GM13977 (cell line): ENCODE results near the gene PRM3.

Experiments used
- DNase-seq: peaks from one replicate; pipeline ENCODE4 v3.0.0; 2012; ENCODE audit warnings: low spot score
- in situ Hi-C: fragments of 300-500 bp; cut with MboI; formaldehyde crosslinking; loops from one replicate; pipeline ENCODE4 v1.12.0; 2022; ENCODE audit warnings: low sequenced_read_pairs, low pct_unique_long_range_greater_than_20kb, mixed read lengths, inconsistent platforms; ENCODE audit not compliant: unreplicated experiment
- TF ChIP-seq, protein P1 (sequence below): IDR thresholded peaks from 2 replicates; pipeline ENCODE4 v1.5.1; 2012; ENCODE audit warnings: mild to moderate bottlenecking, control low read depth; ENCODE audit not compliant: insufficient read depth; ENCODE audit errors: extremely low read depth, missing control alignments

Gene PRM3

DNA sequence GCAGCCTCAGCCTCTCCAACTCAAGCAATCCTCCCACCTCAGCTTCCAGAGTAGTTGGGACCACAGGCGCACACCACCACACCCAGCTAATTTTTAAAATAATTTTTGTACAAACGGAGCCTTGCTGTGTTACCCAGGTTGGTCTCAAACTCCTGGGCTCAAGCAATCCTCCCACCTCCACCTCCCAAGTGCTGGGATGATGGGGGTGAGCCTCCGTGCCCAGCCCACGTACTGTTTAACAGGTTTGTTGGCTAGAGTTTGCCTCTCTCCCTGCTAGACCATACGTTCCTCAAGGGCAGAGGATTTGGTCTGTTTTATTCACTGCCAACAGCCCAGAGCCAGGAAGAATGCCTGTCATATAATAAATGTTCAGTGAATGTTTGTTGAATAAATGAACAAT is 44.0 kb downstream of the PRM3 start:
- DNase-seq: no peak
- TF ChIP-seq, protein P1, sequence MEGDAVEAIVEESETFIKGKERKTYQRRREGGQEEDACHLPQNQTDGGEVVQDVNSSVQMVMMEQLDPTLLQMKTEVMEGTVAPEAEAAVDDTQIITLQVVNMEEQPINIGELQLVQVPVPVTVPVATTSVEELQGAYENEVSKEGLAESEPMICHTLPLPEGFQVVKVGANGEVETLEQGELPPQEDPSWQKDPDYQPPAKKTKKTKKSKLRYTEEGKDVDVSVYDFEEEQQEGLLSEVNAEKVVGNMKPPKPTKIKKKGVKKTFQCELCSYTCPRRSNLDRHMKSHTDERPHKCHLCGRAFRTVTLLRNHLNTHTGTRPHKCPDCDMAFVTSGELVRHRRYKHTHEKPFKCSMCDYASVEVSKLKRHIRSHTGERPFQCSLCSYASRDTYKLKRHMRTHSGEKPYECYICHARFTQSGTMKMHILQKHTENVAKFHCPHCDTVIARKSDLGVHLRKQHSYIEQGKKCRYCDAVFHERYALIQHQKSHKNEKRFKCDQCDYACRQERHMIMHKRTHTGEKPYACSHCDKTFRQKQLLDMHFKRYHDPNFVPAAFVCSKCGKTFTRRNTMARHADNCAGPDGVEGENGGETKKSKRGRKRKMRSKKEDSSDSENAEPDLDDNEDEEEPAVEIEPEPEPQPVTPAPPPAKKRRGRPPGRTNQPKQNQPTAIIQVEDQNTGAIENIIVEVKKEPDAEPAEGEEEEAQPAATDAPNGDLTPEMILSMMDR: no peak
- in situ Hi-C loops: no loop called here

DNA sequence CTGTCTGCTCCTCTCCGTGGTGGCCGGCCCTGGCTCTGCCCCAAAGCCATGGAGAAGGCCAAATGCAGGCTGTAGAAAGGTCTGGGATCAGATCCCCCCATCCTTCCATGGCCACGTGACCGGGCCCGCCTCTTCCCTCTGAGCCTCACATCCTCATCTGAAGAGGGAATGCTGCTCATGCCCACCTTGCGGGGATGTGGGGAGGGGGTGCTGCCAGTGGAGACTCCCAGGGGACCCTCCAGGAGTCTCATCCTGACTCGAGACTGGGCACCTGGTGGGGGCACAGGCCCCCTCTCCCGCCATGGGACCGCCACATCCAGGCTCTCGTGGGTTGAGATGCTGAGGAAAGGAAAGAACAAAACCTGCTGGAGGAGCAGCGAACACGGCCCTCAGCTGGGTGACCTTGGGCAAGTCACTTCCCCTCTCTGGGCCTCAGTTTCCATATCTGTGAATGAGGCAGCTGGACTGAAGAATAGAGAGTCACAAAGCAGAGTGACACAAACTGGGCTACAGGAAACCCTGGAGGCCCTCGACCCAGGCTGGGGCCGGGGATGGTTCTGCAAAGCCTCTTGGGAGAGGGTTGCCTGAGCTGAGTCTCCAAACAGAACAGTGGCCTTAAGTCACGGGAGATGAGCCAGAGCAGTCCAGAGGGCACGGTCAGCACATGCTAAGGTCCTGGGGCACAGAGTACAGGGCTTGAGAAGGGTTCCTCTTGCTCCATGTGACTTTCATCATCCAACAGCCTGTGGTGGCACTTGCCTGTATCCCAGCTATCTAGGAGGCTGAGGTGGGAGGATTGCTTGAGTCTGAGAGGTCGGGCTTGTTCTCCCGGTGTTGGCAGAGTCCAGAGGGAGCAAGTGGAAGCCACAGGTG is 47.5 kb downstream of the PRM3 start:
- TF ChIP-seq, protein P1: no peak
- no peak for DNase-seq
- in situ Hi-C loops: no loop called here

DNA sequence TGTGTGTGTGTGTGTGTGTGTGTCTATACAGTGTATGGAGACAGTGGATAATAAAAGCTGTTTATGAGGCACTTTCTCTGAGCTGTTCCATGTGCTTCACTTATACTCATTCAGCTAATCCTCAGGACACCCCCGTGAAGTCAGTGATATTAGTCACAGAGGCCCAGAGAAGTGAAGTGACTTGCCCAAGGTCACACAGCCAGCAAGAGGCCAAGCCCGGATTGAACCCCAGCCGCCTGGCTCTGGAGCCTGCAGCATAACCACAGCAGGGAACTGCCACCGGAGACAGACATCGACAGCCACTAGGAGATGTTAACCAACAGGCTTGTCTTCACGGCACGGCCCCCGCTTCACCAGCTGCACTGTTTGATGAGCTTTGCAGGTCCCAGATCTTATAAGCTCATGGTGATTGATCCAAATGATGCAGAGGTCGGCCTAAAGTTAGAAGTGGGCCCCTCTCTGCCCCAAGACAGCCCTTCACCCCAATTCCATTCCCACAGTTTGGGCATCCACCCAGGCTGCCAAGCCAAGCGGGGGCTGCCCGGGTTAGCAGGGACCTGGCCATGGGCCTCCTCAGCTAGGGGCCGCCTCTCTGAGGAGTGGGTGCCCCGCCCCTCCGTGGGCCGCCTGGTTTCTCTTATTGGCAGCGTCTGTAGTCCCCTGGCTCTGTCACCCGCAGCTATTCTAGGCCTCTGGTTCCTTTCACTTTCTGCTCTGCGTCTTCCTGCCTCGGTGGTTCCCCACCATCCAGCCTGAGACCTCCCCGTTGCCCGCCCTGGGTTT is 48.3 kb downstream of the PRM3 start:
- TF ChIP-seq, protein P1: no peak
- in situ Hi-C loops: no loop called here
- peak; percentile 93 for DNase-seq

DNA sequence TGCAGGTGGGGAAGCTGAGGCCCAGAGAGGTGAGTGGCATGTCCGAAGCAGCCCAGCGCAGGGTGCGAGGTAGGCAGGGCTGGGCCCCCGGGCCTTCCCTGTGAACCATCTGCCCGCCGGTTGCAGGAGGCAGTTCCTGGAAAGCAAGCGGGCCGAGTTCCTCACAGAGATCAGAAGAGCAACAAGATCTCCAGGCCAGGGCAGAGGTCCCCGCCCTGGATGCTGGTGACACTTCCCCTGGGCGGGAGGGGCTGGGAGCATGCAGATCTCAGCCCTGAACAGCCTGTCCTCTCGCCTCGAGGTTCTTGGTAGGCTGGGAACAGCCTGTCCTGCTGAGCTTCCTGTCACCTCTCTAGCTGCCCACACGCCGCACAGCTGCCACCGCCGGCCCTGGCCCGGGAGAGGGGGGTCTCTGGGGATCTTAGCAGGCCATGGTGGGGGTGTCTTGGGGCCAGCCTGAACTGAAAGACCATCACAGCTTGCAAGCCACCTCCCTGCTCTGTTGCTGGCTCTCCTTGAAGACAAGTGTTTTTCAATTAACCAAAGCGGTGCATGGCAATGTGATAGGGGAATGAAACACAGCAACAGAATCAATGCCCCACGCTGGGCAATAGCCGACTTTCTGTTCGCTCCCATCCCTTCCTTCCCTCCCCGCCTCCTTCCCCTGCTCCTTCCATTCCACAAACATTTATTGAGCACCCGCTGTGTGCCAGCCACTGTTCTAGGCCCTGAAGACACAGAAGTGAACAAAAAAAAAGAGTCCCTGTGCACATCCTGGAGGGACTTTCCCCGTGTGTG is 49.1 kb downstream of the PRM3 start:
- TF ChIP-seq, protein P1: no peak
- DNase-seq: peak; percentile 73
- in situ Hi-C loops: no loop called here
